HepG2 (cell line): ENCODE results near the gene SDHD. TPM values are rescaled to one million over a fixed set of nuclear protein-coding genes. Genes with fewer than 3 reads are reported as not detected.

Experiments used
- AHR ChIP-seq: IDR thresholded peaks from 2 replicates; pipeline ENCODE4 v1.6.1; 2018; ENCODE audit warnings: missing genetic modification reagents, missing compliant biosample characterization
- DMTF1 ChIP-seq: sonication (generic); formaldehyde crosslinking; IDR thresholded peaks from 2 replicates; pipeline ENCODE4 v1.4.0; 2020; ENCODE audit warnings: mild to moderate bottlenecking, missing genetic modification reagents
- EZH2 ChIP-seq: conservative IDR thresholded peaks from 2 replicates; pipeline ENCODE4 v1.6.1; 2012; ENCODE audit warnings: mild to moderate bottlenecking, low read depth, low read length, moderate library complexity
- GPN1 ChIP-seq: sonication (generic); formaldehyde crosslinking; IDR thresholded peaks from 2 replicates; pipeline ENCODE4 v1.5.1; 2020; ENCODE audit warnings: missing genetic modification reagents, borderline replicate concordance
- GRHL1 ChIP-seq: sonication (generic); formaldehyde crosslinking; conservative IDR thresholded peaks from 2 replicates; pipeline ENCODE4 v1.8.0; 2022; ENCODE audit warnings: missing genetic modification reagents
- HES4 ChIP-seq: sonication (generic); formaldehyde crosslinking; IDR thresholded peaks from 2 replicates; pipeline ENCODE4 v1.9.0; 2021; ENCODE audit warnings: mild to moderate bottlenecking, missing genetic modification reagents, borderline replicate concordance
- HIC2 ChIP-seq: sonication (generic); formaldehyde crosslinking; IDR thresholded peaks from 2 replicates; pipeline ENCODE4 v1.9.0; 2022; ENCODE audit warnings: low read depth, missing genetic modification reagents
- KDM6A ChIP-seq: IDR thresholded peaks from 2 replicates; pipeline ENCODE4 v1.6.1; 2016; ENCODE audit warnings: low read depth
- MAFF ChIP-seq: IDR thresholded peaks from 2 replicates; pipeline ENCODE4 v1.6.1; 2011; ENCODE audit warnings: low read depth, low read length, improper control_type of control experiment
- SOX6 ChIP-seq, 2 experiments: fragments of 450-650 bp in 1 of 2; sonication (generic) in 1 of 2; formaldehyde crosslinking in 1 of 2; IDR thresholded peaks; 2 replicates each; pipeline versions ENCODE4 v1.4.0 to v1.6.1; 2017 to 2020; ENCODE audit warnings: antibody characterized with exemption in 1 of 2, mild to moderate bottlenecking in 1 of 2, missing genetic modification reagents in 1 of 2
- SP5 ChIP-seq: IDR thresholded peaks from 2 replicates; pipeline ENCODE4 v1.6.1; 2016; ENCODE audit warnings: low read depth, borderline replicate concordance
- ZBTB25 ChIP-seq: IDR thresholded peaks from 2 replicates; pipeline ENCODE4 v1.6.1; 2018; ENCODE audit warnings: missing genetic modification reagents
- ZBTB44 ChIP-seq: sonication (generic); formaldehyde crosslinking; IDR thresholded peaks from 2 replicates; pipeline ENCODE4 v1.4.0; 2020; ENCODE audit warnings: missing genetic modification reagents
- ZNF10 ChIP-seq: sonication (generic); formaldehyde crosslinking; IDR thresholded peaks from 2 replicates; pipeline ENCODE4 v1.4.0; 2020; ENCODE audit warnings: mild to moderate bottlenecking, low read depth, missing genetic modification reagents, borderline replicate concordance
- ZNF235 ChIP-seq: sonication (generic); formaldehyde crosslinking; IDR thresholded peaks from 2 replicates; pipeline ENCODE4 v1.8.1; 2023; ENCODE audit warnings: mild to moderate bottlenecking, missing genetic modification reagents, borderline replicate concordance
- ZNF710 ChIP-seq: sonication (generic); formaldehyde crosslinking; IDR thresholded peaks from 2 replicates; pipeline ENCODE4 v1.5.0; 2020; ENCODE audit warnings: mild to moderate bottlenecking, missing genetic modification reagents, borderline replicate concordance
- ZNF883 ChIP-seq: sonication (generic); formaldehyde crosslinking; IDR thresholded peaks from 2 replicates; pipeline ENCODE4 v1.5.1; 2020; ENCODE audit warnings: mild to moderate bottlenecking, missing genetic modification reagents; ENCODE audit errors: not compliant biosample characterization
- polyA plus RNA-seq, 8 experiments: library from polyadenylated mRNA; depleted of rRNA in 3 of 8; stranded (reverse) in 7 of 8; unstranded in 1 of 8; fragments of >200 nt; fragmentation: Illumina TruSeq in 4 of 8; extraction: Trizol in 4 of 8; gene quantifications; 2 replicates each; pipeline versions ENCODE4 v1.2.1 to v1.2.3, GENCODE V29; 2011 to 2016; ENCODE audit warnings: low read depth in 4 of 8, missing spikeins in 1 of 8, mixed read lengths in 1 of 8; ENCODE audit not compliant: insufficient read depth in 1 of 8
- total RNA-seq, 5 experiments: library from RNA; depleted of rRNA; stranded (reverse); fragments of >200 nt; fragmentation: Illumina TruSeq; extraction: Trizol; gene quantifications; 2 replicates each; pipeline ENCODE4 v1.2.3, GENCODE V29; 2016; ENCODE audit warnings: low read depth in 1 of 5

The SDHD gene
- total and polyA plus RNA-seq, 2 of the 13 experiments (the other 11 are each of a cell fraction or from before 2014, with no cell fraction given) = 117 to 123 TPM

- TF ChIP-seq KDM6A (CRISPR knock-in tag) (no peak), GPN1 (CRISPR knock-in tag) (0 out of 2 replicates have a peak, but pooled peaks have one; percentile 5), ZNF883 (CRISPR knock-in tag) (no peak), SOX6 (IDR thresholded peaks at IDR 0.05) (no peak), SOX6 (CRISPR knock-in tag; IDR thresholded peaks at IDR 0.05) (no peak; the same call in none of the 2 replicates), GRHL1 (CRISPR knock-in tag) (no peak), ZBTB44 (CRISPR knock-in tag) (peak; percentile 66), EZH2 (no peak), ZNF235 (CRISPR knock-in tag) (no peak), HES4 (no peak; the same call in 1 of the 2 replicates), MAFF (no peak), ZNF10 (no peak), HIC2 (CRISPR knock-in tag) (no peak), AHR (no peak), ZNF710 (CRISPR knock-in tag) (no peak; the same call in 1 of the 2 replicates), ZBTB25 (peak; percentile 84), DMTF1 (CRISPR knock-in tag) (no peak), SP5 (peak; percentile 93)
These were observed at the start of gene SDHD, which contains the start of gene TIMM8B (continued) for GRCh38 chr11:112086422-112087191.
